HG03469 (cell line): ENCODE data around the gene H1-8.

Source experiments
- ATAC-seq: cut with Tn5 transposase; IDR thresholded peaks from one replicate; pipeline ENCODE4 v1.9.1; 2021; ENCODE audit warnings: mild to moderate bottlenecking, moderate library complexity, moderate number of reproducible peaks; ENCODE audit not compliant: unreplicated experiment

H1-8 gene

DNA sequence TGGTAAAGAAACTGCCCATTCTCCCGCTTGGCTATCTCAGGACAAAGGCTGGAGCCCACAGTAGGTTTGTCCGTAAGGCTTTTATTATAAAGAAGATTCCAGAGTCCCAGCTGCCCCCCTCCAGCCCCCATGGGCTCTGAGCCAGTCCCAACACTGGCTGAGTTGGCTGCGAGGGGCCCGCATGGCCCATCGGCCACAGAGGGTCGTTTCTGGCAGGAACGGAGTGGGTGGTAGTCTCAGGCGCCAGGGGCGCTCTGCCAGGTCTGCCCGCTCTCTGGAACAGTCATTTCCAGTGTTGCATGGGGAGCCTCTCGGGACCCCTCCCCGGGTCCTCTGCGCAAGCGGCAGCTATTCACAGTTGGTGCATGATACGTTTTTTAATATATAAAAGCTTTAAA lies 12.2 kb downstream of the H1-8 start:
- ATAC-seq, result no peak

DNA sequence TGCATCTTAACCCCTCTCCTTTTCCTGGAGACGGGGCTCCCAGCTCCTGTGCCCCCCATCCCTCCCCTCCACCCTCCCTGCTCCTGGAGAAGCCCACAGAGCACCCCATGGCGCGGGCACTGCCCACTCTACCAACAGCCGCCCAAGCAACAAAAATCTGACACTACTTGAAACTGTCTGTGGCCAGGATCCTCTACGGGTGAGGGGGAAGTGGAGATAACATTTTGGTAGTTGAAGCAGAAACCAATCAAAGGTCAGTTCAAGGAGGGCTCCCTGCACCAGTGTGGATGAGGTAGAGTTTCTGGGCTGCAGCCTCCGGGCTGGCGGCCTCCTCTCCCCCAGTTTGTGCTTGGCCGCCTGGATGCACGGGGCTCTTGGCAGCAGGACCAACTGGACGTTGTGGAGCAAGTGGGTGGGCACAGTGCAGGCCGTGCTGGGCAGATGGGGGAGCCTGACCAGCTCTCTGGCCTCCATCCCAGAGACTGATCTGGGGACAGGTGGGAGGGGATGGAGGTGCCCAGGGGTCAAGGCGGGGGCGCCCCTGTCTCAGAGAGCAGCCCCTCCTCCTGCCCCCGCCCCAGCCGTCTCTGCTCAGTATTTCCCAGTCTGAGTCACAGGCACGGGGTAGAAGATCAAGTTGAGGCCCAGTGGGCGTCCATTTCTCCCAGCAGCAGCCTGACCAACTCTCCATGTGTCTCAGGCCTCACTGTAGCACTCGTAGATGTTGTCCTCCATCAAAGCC lies 12.8 kb downstream of the H1-8 start:
- ATAC-seq, result no peak

DNA sequence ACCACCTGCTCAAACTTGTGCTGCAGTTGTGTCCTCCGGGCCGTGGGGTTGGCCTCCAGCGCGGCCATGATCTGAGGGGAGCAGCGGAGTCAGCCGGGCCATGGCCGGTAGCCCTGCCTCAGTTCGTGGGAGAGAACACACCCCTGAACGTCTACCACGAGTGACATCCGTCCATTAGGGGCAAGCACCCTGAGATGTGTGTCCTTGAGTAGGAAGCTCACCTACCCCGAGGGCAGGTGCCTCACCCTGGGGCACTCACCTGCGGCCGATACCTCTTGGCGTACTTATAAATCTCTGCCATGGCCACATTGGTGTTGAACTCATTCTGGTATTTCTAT lies 13.4 kb downstream of the H1-8 start:
- no peak for ATAC-seq

DNA sequence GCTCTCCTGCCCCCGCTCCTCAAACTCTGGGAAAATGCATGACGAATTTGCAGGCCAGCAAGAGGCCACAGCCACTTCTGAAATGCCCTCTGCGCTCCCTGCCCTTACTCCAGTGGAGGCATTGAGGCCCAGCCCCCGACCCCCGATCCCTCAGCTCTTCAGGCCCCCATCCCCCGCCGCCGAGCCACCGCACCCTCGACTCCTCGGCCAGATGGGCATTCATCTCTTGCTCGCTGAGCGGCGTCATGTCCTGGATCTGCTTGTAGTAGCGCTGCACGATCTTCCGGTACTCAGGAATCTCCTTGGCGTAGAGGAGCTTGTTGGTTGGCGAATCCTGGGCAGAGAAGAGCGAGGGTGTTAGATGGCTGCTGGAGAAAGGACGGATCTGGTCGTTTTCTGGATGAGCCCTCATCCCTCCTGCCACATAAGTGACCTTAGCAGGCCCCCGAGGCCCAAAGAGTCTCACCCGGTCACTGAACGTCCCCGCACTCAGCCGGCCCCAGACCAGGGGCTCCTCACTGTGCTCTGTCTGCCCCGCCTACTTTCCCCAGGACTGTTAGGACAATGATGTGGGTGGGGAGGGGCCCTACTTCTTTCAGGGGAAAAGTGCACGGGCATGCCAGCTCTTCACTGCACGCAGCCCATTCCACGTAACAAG lies 14.0 kb downstream of the H1-8 start:
- no peak for ATAC-seq

DNA sequence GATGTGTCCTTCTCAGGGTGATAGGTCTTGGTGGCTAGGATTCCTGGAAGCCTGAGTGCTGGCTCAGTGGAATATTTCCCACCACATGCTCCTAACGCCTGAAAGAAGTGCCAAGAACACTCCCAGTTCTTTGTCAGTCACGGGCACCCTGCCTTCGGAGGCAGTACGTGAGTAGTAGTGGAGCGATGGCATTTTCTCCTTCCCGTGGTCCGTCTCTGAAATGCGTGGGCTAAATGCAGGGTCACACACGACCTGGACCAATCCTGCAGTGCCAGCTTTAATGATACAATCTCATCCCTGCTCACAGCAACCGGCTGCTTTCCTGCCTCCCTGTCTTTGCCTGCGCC lies 14.5 kb downstream of the H1-8 start:
- ATAC-seq, result no peak

DNA sequence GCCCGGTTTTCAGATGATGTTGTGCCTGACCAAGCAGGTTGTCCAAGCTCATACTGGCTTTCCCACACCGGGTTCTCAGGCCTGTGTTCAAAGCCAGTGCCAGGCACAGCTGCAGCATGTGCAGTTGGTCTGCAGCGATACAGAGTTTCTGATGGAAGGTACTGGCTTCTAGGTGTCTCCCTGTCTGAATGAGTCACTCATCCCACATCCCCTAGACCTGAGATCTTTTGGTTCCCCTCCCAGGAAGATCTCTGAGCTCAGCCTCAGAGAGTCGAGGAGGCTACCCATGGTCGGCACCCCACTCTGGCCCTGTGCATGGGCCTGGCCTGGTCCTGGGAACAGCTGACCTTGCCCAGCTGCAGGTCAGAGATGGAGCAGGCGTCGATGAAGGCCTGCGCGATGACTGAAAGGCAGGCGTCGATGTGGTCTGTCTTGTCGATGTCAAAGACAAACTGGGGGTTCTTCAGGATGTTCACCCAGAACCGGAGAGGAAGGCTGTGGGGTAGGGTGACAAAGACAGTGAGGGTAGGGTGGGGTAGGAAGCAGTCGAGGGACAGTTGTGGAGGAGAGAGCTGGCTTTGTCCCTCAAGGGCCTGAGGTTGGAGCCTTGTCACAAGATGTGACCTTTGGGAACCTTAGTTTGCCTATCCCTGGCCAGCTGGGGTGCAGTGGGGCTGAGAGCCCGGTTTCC lies 15.3 kb downstream of the H1-8 start:
- ATAC-seq, result no peak

DNA sequence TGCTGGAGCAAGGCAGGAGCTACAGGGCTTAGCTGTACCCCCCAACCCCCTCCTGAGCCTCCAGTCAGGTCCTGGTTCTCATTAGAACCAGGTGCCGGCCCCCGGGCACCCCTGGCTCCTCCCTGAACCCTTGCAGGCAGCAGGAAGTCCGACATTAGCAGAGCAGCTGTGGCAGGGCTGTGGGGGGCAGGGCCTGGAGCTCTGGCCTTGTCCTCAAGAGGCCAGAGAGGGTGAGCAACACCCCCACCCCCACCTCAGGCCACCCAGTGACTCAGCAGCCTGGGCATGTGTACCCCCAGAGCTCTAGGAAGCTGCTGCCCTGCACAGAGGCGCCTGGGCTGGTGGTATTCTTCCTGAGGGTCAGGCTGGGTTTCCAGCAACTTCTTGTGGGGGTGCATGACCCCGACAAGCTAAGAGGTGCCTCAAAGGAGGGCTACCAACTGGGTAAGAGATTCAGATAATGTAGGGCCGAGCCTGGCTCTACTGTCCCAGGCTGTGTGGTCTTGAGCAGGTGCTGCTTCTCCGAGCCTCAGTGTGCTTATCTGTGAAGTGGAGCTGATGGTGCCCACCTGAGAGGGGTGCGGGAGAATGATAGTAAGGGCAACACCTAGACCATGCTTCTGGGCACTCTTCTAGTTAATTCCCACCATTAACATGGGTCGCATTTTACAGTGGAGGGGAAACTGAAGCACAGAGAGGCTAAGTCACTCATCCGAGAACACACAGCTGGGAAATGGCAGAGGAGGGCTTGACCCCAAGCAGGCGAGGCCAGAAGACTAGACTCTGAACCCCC lies 16.0 kb downstream of the H1-8 start:
- ATAC-seq, result no peak

DNA sequence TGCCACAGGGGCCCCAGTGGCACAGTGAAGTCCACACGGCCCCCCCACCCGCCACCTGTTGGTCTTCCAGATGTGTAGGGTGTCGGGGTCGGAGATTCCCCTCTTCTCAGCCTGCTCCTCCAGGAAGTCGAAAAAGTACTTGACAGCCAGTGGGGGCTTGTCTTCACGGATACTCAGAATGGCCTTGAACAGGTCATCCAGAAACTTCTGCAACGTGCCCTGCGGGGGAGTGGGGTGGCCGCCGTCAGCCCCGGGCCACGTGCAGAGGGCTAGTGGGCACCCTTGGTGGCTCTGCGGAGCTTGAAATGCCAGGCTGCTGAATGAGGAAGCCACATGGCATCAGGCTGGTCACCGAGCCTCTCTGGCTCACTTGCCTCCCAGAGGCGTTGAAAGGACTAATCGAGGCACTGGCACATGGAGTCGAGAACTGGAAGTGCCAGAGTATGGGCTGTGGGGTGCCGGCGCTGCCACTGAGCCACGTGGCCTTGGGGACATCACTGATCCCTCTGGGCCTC lies 16.6 kb downstream of the H1-8 start:
- ATAC-seq, result no peak

DNA sequence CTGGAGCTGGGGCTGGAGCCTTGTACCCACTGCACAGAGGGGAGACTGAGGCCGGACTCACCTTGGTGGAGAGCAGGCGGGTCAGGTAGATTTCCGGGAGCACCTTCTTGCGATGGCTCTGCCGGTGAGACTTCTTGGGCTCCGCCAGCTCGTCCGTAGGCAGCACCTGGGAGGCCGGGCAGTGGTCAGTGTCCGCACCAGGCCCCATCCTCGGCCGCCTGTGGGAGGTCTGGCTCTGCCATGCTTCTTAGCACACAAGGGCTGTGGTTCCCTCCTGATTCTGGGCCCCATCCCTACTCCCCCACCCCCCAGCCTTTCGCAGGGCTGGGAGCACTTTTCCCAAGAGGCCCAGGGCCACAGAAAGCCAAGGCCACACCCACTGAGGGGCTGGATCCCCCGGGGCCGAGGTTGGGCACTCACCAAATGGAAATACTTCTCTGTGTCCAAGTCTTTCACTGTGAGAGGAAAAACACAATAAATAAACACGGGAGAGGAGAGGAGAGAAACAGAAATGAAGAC lies 17.4 kb downstream of the H1-8 start:
- ATAC-seq, result no peak

DNA sequence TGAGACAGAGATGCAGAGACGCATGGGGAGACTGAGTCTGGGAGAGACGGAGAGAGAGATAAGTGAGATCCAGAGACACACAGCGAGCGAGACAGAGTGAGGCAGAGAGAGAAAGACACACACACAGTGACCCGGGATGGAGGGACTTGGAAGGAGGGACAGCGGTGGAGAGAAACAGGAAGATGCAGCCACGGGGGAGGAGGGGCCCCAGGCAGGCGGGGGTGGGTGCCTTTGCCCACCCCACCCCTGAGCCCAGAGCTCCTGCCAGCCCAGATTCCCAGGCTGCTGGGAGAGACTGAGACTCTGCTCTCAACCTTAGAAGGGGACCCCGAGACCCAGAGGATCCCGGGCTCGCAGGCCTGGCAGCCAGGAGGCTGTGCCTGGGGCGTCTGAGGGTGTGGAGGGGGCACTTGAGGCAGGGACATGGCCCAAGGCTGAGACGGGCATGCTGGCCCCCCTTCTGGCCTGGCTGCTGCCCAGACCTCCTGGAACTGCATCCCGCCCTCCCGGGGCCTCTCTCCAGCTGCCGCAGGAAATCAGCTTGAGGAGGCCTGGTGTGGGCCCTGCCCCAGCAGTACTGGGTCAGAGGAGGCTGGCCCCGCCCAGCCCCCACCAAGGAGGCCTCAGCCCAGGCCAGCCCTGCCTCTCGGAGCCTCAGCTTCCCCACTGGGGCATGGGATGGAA lies 18.1 kb downstream of the H1-8 start:
- no peak for ATAC-seq

DNA sequence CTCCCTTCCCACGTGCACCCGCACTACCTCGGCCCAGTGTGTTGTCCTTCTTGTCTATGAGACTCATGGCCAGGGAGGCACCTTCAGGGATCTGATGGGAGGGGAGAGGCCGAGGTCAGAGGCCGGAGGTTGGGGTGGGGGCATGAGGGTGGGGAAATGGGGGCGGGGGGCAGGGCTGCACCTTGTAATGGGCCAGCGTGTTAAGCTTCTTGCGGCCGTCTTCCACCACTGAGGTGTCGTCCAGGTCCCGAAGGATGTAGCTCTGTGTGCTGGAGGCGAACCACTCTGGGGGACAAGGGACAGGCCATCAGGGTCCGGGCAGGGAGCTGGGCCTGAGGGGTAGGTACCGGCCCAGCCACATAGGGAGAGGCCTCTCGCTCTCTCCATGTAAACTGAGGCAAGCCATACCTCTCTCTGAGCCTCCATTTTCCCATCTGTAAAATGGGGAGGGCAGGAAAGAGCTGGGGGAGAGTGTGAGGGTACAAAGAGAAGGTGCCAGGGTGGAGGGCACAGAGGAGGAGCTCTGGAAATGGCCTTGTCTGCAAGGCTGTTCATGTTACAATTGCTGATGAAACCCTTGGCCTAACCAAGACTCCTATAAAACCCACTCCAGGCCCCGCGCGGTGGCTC lies 18.8 kb downstream of the H1-8 start:
- ATAC-seq, result no peak

DNA sequence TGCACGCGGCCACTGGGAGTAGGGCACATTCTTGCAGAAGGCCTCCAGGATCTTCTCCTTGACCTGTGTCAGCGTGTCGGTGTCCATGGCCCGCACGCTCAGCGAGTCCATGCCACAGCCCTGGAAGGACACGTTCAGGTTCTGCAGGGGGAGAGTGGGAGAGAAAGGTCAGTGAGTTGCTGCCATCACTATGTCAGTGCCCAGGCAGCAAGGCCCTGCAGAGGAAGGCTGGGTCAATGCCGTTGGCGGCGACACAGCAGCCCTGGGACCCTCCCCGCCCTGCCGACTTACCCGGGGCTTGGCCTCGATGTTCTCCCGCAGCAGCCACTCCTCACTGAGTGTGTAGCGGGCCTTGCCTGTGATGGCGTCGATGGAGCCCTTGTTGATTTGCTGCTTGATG lies 19.8 kb downstream of the H1-8 start:
- no peak for ATAC-seq

DNA sequence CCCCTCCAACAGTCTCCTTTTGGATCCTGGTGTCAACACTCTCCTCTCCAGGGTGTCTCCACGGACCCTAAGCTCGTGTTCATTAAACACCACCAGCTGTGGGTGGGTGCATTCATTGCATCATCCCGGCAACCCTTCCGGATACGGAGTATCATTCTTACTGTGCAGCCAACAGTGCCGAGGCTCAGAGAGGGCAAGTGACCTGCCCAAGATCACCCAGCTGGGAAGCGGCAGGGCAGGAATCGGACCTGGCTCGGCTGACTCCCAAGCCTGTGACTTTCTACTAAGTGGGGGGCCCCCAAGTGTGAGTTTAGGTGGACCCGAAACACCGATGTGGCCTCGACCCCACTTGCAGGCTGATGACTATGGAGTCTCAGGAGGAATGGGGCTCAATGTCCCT lies 20.4 kb downstream of the H1-8 start:
- ATAC-seq, result no peak

DNA sequence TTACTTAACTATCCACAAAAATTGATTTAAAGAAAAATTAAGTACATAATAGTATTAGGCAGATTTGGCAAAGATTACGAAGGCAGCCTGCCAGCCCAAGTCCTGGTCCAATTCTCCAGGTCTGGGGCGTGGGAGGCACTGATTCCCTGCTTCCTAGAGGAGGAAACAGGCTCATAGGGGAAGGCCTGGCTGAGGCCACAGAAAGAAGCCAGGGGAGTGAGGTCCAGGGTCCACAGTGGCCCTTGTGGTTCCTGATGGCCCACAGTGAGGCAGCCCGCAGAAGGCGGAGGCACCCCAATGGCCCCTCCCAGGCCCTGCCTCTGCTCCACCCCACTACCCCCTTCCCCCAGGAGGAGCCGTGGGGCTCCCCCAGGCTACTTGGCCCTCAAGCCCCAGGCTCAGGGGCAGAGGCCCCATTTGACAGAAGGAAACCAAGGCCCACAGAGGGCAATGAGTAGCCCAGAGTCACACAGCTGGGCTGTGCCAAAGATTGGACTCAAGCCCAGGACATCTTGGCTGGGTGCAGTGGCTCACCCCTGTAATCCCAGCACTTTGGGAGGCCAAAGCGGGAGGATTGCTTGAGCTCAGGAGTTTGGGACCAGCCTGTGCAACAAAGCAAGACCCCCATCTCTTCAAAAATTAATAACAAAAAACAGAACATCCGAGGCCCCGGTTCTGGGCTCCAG lies 21.0 kb downstream of the H1-8 start:
- ATAC-seq, result no peak

DNA sequence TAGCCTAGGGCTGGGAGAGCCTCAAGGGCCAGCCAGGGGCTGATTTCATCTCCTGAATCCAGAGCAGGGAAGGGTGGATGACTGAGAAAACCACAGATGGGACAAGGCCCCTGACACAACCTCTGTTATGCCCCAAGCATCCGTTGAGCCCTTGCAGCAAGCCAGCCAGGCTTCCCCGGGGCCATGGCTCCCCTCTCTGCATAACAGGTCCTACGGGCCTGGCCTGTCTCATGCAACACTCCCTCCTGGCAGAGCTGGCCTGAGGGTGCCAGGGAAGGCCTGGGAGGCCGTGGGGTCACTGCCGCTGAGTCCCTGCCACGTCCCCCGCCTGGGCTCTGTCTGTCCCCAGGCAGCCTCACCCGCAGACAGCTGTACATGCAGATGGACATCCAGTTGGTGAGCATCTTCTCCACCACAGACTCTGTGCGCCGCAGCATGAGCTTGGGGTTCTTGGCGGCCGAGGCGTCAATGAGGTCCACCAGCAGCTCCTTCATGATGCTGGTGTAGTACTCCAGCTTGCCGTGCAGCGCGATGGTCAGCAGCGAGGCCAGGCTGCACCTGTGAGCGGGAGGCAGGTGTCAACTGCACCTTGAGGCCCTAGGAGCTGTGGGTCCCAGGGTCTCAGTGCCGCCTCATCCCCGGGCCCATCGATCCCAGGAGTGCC lies 22.1 kb downstream of the H1-8 start:
- no peak for ATAC-seq

DNA sequence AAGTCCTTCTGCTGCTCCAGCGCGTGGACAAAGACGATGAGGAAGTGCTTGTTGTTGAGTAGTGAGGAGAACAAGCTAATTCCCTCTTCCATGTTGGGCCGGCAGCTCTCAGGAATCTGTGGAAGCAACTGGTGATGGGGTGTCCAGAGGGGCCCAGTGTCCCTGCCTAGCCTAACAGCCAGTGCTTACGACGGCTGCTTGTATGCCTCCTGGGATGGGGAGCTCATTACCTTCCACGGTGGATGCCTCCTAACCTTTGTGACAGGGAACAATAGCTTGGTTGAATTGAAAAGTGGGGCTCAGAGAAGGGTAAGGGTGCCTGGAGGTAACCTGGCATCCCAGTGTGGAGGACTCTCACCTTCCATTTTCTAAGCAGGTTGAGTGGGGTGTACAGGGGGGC lies 22.9 kb downstream of the H1-8 start:
- no peak for ATAC-seq

DNA sequence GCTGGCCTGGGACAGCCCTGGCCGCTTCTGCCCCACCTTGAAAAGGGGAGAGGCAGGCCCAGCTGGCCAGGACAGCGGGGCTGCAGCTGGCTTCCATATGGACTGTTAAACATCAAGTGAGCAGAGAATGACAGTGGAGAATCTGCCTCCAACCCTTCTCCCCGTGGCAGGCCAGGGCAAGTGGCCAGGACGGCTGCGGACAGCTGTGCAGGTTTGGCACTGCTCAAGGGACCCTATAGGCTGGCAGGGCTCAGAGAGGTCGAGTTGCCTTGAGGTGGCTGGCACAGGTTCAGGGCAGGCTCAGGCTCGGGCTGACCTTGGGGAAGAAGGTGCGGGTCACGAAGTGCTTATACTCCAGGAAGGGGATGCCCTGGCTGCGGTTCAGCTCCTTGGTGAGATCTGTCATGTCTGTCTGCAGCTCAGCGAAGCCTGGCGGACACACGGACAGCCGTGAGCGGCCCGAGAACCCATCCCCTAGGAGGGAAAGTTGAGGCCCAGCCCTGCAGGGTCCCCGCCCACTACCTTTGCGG lies 24.3 kb downstream of the H1-8 start:
- no peak for ATAC-seq

DNA sequence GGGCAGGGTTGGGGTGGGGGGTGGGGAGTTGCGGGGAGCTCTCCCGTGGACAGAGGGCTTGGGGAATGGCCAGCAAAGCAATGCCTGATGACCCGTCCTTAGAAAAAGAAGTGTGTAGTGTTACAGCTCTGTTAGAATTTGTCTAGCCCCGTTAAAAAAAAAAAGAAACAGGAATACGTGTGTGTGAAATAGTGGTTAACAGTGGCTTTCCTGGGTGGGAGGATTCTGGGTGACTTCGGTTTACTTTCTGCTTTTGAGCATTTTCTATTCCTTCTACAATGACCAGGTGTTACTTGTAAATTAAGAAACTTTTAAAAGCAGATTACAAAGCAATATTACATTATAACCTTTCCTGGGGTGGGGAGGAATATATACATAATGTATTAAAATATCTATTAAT lies 25.0 kb downstream of the H1-8 start:
- ATAC-seq, result no peak

DNA sequence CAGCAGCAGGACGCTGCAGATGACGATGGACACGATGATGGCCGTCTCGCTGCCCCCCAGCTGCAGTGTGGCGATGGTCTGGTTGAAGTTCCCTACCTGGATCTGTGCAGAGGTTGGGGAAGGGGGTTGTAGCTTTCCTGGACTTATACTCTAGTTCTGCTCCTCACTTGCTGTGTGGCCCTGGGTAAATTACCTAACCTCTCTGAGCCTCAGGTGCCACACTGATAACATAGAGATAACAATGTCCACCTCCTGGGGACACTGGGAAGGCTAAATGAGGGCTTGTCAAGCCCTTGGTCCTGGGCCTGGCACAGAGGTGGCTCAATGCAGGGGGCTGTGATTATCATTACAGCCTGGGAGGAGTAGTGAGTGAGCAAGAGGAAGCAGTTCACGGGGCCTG lies 26.9 kb downstream of the H1-8 start:
- ATAC-seq, result no peak
